Upper lobe of left lung (tissue), 4 donors: ENCODE results near the gene BEND6.

ENCODE experiments used
- EP300 ChIP-seq, 4 donors: sonication (generic); formaldehyde crosslinking; IDR thresholded peaks; one replicate each; pipeline ENCODE4 v1.5.1; 2017; ENCODE audit warnings: antibody characterized with exemption in 4 of 4, control low read depth in 2 of 4
- POLR2A ChIP-seq, 4 donors: fragments of 450-650 bp; IDR thresholded peaks; one replicate each; pipeline ENCODE4 v1.5.1; 2016 to 2017; ENCODE audit warnings: antibody characterized with exemption in 4 of 4, mild to moderate bottlenecking in 2 of 4

DNA sequence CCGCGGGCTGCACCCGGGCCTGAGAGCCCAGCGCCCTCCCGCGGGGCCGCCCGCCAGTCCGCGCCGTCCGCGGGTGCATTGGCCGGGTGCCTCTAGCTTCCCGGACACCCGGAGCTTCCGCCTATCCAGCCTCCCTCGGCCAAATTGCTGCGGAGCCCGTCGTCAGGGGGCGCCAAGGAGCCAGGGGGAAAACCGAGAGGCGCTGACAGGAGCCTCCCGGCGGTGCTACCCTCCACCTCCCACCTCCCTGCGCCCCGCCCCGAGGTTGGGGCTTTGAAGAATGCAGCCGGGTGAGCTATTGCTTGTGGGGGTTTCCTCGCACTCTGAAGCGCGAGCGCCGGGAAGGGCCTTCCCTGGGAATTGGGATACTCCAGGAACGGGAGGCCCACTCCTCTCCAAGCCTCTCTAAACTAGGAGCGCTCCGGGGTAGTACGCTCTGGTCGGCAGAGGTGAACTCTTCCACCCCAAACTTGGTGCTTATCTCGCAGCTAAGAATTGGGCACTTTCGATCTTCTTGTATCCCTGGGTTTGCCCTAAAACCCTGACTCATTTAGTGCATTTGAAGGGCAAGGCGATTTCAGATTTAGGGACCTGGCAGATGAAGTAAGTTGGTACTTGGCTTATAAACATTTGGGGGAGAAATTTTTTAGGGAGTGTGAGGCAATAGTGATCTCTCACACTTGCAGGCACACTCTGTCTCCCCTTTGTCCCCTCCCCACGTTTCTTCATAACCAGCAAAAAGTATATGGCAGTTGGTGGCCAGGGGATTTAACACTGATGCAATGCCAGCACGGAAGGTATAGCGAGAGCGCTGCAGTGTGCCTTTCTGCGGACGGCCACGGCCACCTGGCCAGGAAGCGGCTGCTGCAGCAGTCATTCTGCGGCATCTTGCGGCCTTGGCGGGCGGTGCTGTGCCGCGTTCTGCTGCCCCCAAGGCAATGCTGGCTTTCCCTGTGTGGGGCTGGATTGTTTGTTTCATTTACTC, 556 bp downstream of the BEND6 start:
- TF ChIP-seq POLR2A (IDR thresholded peaks at IDR 0.05) (no peak), EP300 (IDR thresholded peaks at IDR 0.05) (no peak)
